Measurements from ENCODE around the gene CACNA1F. TPM values are rescaled to one million over a fixed set of nuclear protein-coding genes. Genes with fewer than 3 reads are reported as not detected.
"Not testable (repeated sequence)": the region's sequence is repeated elsewhere in the genome, so short reads cannot be mapped to it uniquely, and the experiment has no call there.

Gene CACNA1F
- total RNA-seq, 2 experiments from 2014 or later = not detected

DNA sequence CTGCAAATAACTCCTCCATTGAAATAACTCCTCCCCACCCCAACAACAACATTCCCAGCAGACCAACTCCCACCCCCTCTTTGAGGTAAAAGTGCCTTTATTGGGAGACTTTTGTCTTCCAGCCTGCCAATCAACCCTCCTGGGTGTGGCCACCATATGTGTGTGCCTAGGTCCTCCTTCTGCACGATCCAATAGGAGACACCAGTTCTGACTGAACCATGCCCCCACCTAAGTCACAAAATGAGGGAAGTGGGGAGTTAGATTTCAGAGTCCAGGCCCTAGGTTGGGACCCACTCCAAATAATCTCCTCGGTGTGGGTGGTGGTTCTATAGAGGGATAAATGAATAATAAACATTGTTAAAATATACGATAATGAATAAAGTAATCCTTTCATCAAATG, 58.4 kb downstream of the CACNA1F start:
- Histone ChIP-seq H3K79me2 (ENCODE audit: insufficient read depth, low read depth, low read length) (peaks cover 7% of the 10 kb centered on the region; the same call in 1 of the 2 replicates), H3K36me3 (ENCODE audit: insufficient read depth, low read length) (peaks cover 50% of the 10 kb centered on the region), H3K9me3 (ENCODE audit: low read length) (no peaks in the 10 kb centered on the region), H3K27ac (ENCODE audit: low read depth, low read length, poor library complexity, severe bottlenecking) (no peak overlapping the region), H4K20me1 (ENCODE audit: insufficient read depth, low read length) (peaks cover 6% of the 10 kb centered on the region; the same call in 1 of the 2 replicates), H2AFZ (ENCODE audit: low read length) (no peak overlapping the region), H3K9me2 (ENCODE audit: insufficient read depth, low read length) (no peaks in the 10 kb centered on the region), H3K4me1 (ENCODE audit: insufficient read depth, low read length, poor library complexity, severe bottlenecking) (peaks cover 14% of the 10 kb centered on the region), H3K4me2 (ENCODE audit: low read length) (no peak overlapping the region), H3K4me3 (ENCODE audit: low read depth, low read length, poor library complexity, severe bottlenecking) (no peak overlapping the region)
- TF ChIP-seq, protein P1, sequence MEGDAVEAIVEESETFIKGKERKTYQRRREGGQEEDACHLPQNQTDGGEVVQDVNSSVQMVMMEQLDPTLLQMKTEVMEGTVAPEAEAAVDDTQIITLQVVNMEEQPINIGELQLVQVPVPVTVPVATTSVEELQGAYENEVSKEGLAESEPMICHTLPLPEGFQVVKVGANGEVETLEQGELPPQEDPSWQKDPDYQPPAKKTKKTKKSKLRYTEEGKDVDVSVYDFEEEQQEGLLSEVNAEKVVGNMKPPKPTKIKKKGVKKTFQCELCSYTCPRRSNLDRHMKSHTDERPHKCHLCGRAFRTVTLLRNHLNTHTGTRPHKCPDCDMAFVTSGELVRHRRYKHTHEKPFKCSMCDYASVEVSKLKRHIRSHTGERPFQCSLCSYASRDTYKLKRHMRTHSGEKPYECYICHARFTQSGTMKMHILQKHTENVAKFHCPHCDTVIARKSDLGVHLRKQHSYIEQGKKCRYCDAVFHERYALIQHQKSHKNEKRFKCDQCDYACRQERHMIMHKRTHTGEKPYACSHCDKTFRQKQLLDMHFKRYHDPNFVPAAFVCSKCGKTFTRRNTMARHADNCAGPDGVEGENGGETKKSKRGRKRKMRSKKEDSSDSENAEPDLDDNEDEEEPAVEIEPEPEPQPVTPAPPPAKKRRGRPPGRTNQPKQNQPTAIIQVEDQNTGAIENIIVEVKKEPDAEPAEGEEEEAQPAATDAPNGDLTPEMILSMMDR (conservative IDR thresholded peaks at IDR 0.05; ENCODE audit: low read length) = no peak
- TF ChIP-seq EZH2phosphoT487 (IDR thresholded peaks at IDR 0.05; ENCODE audit: borderline replicate concordance, low read depth, low read length) = no peak
- CTCF ChIA-PET (ENCODE audit: unreplicated experiment) = no interaction called here
- DNase-seq (ENCODE audit: low spot score) = no peak
- TSS peak; percentile 94 for BruUV-seq (replicated peaks)
- POLR2A ChIA-PET = no interaction called here
- intact Hi-C loops (cut with micrococcal nuclease; ENCODE audit: unreplicated experiment) = no loop called here

DNA sequence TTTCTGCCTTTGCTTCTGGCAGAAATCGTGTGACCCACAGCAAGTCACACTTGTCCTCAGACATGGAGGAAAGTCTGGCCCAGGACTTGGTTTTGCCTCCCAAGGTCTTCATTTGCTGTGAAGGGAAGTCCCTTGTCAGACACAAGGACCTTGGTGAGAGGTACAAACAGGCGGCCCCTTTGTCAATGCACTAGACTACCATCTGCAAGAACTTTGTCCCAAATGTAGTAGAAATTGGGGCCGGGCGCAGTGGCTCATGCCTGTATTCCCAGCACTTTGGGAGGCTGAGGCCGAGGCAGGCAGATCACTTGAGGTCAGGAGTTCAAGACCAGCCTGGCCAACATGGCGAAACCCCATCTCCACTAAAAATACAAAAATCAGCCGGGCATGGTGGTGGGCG, 59.6 kb downstream of the CACNA1F start:
- H3K4me3 ChIP-seq (ENCODE audit: low read depth, low read length, poor library complexity, severe bottlenecking) = peak overlapping the region; percentile 93
- H3K4me1 ChIP-seq (ENCODE audit: insufficient read depth, low read length, poor library complexity, severe bottlenecking) = peaks cover 23% of the 10 kb centered on the region
- peak overlapping the region; percentile 89 for H3K4me2 ChIP-seq (ENCODE audit: low read length)
- CTCF ChIA-PET (ENCODE audit: unreplicated experiment); H3K9me2 ChIP-seq (ENCODE audit: insufficient read depth, low read length); H4K20me1 ChIP-seq (ENCODE audit: insufficient read depth, low read length); H3K9me3 ChIP-seq (ENCODE audit: low read length); H3K27ac ChIP-seq (ENCODE audit: low read depth, low read length, poor library complexity, severe bottlenecking); H2AFZ ChIP-seq (ENCODE audit: low read length); BruUV-seq (replicated peaks); intact Hi-C loops (cut with micrococcal nuclease; ENCODE audit: unreplicated experiment); POLR2A ChIA-PET; H3K79me2 ChIP-seq (ENCODE audit: insufficient read depth, low read depth, low read length); DNase-seq (ENCODE audit: low spot score): not testable (repeated sequence)
- peaks cover 43% of the 10 kb centered on the region for H3K36me3 ChIP-seq (ENCODE audit: insufficient read depth, low read length)

GRCh38 chrX:49172280-49172780, 60.8 kb downstream of the CACNA1F start:
- Histone ChIP-seq H3K36me3 (ENCODE audit: insufficient read depth, low read length) (peaks cover 40% of the 10 kb centered on the region), H3K9me2 (ENCODE audit: insufficient read depth, low read length) (no peaks in the 10 kb centered on the region), H3K27ac (ENCODE audit: low read depth, low read length, poor library complexity, severe bottlenecking) (peak overlapping the region; percentile 77), H3K79me2 (ENCODE audit: insufficient read depth, low read depth, low read length) (peaks cover 7% of the 10 kb centered on the region; the same call in 1 of the 2 replicates), H3K9me3 (ENCODE audit: low read length) (no peaks in the 10 kb centered on the region), H3K4me3 (ENCODE audit: low read depth, low read length, poor library complexity, severe bottlenecking) (peak overlapping the region; percentile 93), H4K20me1 (ENCODE audit: insufficient read depth, low read length) (peaks cover 6% of the 10 kb centered on the region; the same call in 1 of the 2 replicates), H2AFZ (ENCODE audit: low read length) (peak overlapping the region; percentile 32; the same call in 1 of the 2 replicates), H3K4me2 (ENCODE audit: low read length) (peak overlapping the region; percentile 89), H3K4me1 (ENCODE audit: insufficient read depth, low read length, poor library complexity, severe bottlenecking) (peaks cover 36% of the 10 kb centered on the region)
- DNase-seq (ENCODE audit: low spot score) = peak; percentile 72
- TF ChIP-seq, protein P1 (conservative IDR thresholded peaks at IDR 0.05; ENCODE audit: low read length) = no peak
- no peak for TF ChIP-seq EZH2phosphoT487 (IDR thresholded peaks at IDR 0.05; ENCODE audit: borderline replicate concordance, low read depth, low read length)
- POLR2A ChIA-PET = interaction anchor here (0.9 kb wide), 1 partner anchor 14 kb away, joined by 3 read pairs; no protein-coding TSS in a partner anchor
- CTCF ChIA-PET (ENCODE audit: unreplicated experiment) = no interaction called here
- intact Hi-C loops (cut with micrococcal nuclease; ENCODE audit: unreplicated experiment) = no loop called here
- no TSS peak for BruUV-seq (replicated peaks)

Measured in OCI-LY7 (cell line).